Measurements from ENCODE around the gene EMILIN1.

DNA sequence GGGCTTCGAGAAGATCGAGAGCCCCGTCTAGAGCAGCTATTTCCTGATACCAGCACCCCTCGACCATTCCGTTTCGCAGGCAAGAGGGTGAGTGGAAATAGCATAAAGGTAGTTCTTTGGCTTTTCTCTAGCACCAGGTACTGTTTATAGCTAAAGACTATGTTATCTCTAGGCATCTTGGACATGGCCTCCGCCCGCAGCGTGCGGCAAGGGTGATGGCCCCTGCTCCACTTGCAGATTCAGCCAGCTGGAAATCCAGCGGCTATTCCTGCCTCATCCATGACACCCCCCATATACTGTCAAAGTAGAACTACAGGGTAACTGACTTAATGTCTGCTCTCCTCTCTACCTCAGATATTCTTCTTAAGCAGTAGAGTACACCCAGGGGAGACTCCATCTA lies 23.7 kb upstream of the EMILIN1 start:
- TF ChIP-seq BCL11A (IDR thresholded peaks at IDR 0.05; ENCODE audit: low read depth in 2 of 2, low read length in 2 of 2) (no peak), POLR2AphosphoS5 (IDR thresholded peaks at IDR 0.05; ENCODE audit: low read depth, low read length) (no peak), CREB1 (IDR thresholded peaks at IDR 0.05) (no peak), BRCA1 (IDR thresholded peaks at IDR 0.05; ENCODE audit: low read depth, low read length) (no peak), YY1 (IDR thresholded peaks at IDR 0.05; ENCODE audit: low read depth, low read length) (no peak), PHF8 (conservative IDR thresholded peaks at IDR 0.05; ENCODE audit: low read depth, low read length) (no peak), EZH2 (IDR thresholded peaks at IDR 0.05; ENCODE audit: low read depth, low read length, severe bottlenecking) (no peak), NANOG (IDR thresholded peaks at IDR 0.05; ENCODE audit: insufficient read depth, low read depth, low read length, poor library complexity, severe bottlenecking) (no peak)
- TF ChIP-seq, protein P1, sequence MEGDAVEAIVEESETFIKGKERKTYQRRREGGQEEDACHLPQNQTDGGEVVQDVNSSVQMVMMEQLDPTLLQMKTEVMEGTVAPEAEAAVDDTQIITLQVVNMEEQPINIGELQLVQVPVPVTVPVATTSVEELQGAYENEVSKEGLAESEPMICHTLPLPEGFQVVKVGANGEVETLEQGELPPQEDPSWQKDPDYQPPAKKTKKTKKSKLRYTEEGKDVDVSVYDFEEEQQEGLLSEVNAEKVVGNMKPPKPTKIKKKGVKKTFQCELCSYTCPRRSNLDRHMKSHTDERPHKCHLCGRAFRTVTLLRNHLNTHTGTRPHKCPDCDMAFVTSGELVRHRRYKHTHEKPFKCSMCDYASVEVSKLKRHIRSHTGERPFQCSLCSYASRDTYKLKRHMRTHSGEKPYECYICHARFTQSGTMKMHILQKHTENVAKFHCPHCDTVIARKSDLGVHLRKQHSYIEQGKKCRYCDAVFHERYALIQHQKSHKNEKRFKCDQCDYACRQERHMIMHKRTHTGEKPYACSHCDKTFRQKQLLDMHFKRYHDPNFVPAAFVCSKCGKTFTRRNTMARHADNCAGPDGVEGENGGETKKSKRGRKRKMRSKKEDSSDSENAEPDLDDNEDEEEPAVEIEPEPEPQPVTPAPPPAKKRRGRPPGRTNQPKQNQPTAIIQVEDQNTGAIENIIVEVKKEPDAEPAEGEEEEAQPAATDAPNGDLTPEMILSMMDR (IDR thresholded peaks at IDR 0.05; ENCODE audit: control extremely low read depth in 1 of 3, insufficient read depth in 1 of 3, low read depth in 1 of 3, low read length in 3 of 3), result no peak

Data from H1 (cell line).